Left ventricle myocardium inferior (tissue), 1 donor: ENCODE data around the gene NDEL1. TPM values are rescaled to one million over a fixed set of nuclear protein-coding genes. Genes with fewer than 3 reads are reported as not detected.

Experiments
- DNase-seq: peaks from one replicate; pipeline ENCODE4 v3.0.0-alpha.2; 2020
- H3K27ac ChIP-seq: fragments of 200-600 bp; replicated peaks from 2 replicates; pipeline ENCODE4 v1.8.0; 2021
- H3K27me3 ChIP-seq: fragments of 200-600 bp; 2 replicates; pipeline ENCODE4 v1.8.0; 2021; ENCODE audit warnings: low read depth
- H3K36me3 ChIP-seq: fragments of 200-600 bp; 2 replicates; pipeline ENCODE4 v1.8.0; 2021
- H3K4me1 ChIP-seq: fragments of 200-600 bp; 2 replicates; pipeline ENCODE4 v1.8.0; 2021
- H3K4me3 ChIP-seq: fragments of 200-600 bp; 2 replicates; pipeline ENCODE4 v1.8.0; 2021; ENCODE audit warnings: mild to moderate bottlenecking, moderate library complexity
- H3K9me3 ChIP-seq: fragments of 200-600 bp; replicated peaks from 2 replicates; pipeline ENCODE4 v1.8.0; 2021
- CTCF ChIP-seq: fragments of 200-600 bp; IDR thresholded peaks from 2 replicates; pipeline ENCODE4 v1.8.0; 2021; ENCODE audit warnings: antibody characterized with exemption, mild to moderate bottlenecking, borderline replicate concordance
- intact Hi-C: fragments of 100-400 bp; cut with micrococcal nuclease; formaldehyde crosslinking; loops from one replicate; pipeline ENCODE4 v1.11.0; 2022
- total RNA-seq: library from RNA; stranded (reverse); fragmentation: NEBNext Ultra II Directional; extraction: Animal tissue kit (Norgen Biotek cat#: 25700); gene quantifications from one replicate; pipeline ENCODE4 v1.2.1, GENCODE V29; 2021
- donor health status: DM: no; HTN: yes; CAD: no; lungs with severe emphysema.

NDEL1 gene
- total RNA-seq, 1 donor from 2014 or later, result 25.0 TPM

- H3K36me3 ChIP-seq, result no peaks in the 10 kb centered on the region
- H3K4me3 ChIP-seq, result no peak overlapping the region
- peaks cover 11% of the 10 kb centered on the region for H3K27me3 ChIP-seq
- no peak for TF ChIP-seq CTCF
- DNase-seq, result no peak
- peaks cover 17% of the 10 kb centered on the region for H3K4me1 ChIP-seq
- intact Hi-C loops, result loop anchor here (10.0 kb wide), 1 partner anchor 326 kb away; the partner anchor contains the start of gene CCDC42
- no peaks in the 10 kb centered on the region for H3K9me3 ChIP-seq
- H3K27ac ChIP-seq, result no peak overlapping the region
These were observed 17.2 kb upstream of the NDEL1 start for GRCh38 chr17:8418471-8418870.

DNA sequence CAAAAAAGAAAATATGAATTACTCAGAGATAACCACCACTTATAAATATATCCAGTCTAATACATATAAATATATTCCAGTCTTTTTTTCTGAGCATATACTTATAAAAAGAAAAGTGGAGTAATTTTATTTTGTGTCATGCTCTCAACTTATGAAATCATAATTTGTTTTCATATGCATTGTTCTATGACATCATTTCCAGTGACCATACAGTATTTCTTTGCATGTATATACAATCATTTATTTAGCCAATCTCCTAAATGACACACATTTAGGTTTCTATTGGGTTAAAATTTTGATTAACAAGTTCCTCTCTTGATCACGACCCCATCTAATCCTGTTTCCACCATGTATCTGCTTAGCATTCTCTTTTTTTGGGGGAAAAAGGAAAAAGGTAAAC lies 16.4 kb upstream of the NDEL1 start:
- Histone ChIP-seq H3K4me1 (peaks cover 17% of the 10 kb centered on the region), H3K36me3 (no peaks in the 10 kb centered on the region), H3K27ac (no peak overlapping the region), H3K27me3 (peaks cover 11% of the 10 kb centered on the region), H3K9me3 (peaks cover 6% of the 10 kb centered on the region), H3K4me3 (no peak overlapping the region)
- DNase-seq, result no peak
- no peak for TF ChIP-seq CTCF
- intact Hi-C loops, result loop anchor here (10.0 kb wide), 1 partner anchor 325 kb away; the partner anchor contains the start of gene CCDC42

- H3K4me1 ChIP-seq, result peaks cover 17% of the 10 kb centered on the region
These were observed 15.4 kb upstream of the NDEL1 start for GRCh38 chr17:8420041-8420934.

GRCh38 chr17:8421571-8421970 lies 14.1 kb upstream of the NDEL1 start:
- no peak for TF ChIP-seq CTCF
- no peaks in the 10 kb centered on the region for H3K36me3 ChIP-seq
- peaks cover 7% of the 10 kb centered on the region for H3K9me3 ChIP-seq
- DNase-seq, result no peak
- no peak overlapping the region for H3K27ac ChIP-seq
- no peak overlapping the region for H3K4me3 ChIP-seq
- H3K27me3 ChIP-seq, result no peaks in the 10 kb centered on the region
- H3K4me1 ChIP-seq, result peaks cover 17% of the 10 kb centered on the region
- intact Hi-C loops, result no loop called here

More at GRCh38 chr17:8420041-8420934, 15.4 kb upstream of the NDEL1 start:
- Histone ChIP-seq H3K9me3 (peaks cover 7% of the 10 kb centered on the region), H3K27me3 (peaks cover 9% of the 10 kb centered on the region), H3K27ac (peak overlapping the region; percentile 63), H3K36me3 (no peaks in the 10 kb centered on the region), H3K4me3 (no peak overlapping the region)
- TF ChIP-seq CTCF, result no peak
- DNase-seq, result peak; percentile 47
- intact Hi-C loops, result no loop called here

GRCh38 chr17:8426094-8426720 lies 9.5 kb upstream of the NDEL1 start:
- intact Hi-C loops, result no loop called here
- no peak for TF ChIP-seq CTCF
- peaks cover 7% of the 10 kb centered on the region for H3K9me3 ChIP-seq
- DNase-seq, result no peak
- H3K4me3 ChIP-seq, result no peak overlapping the region
- no peaks in the 10 kb centered on the region for H3K27me3 ChIP-seq
- H3K4me1 ChIP-seq, result peaks cover 7% of the 10 kb centered on the region
- H3K27ac ChIP-seq, result no peak overlapping the region
- H3K36me3 ChIP-seq, result no peaks in the 10 kb centered on the region
